ENCODE measurements around the gene AFF3. TPM values are rescaled to one million over a fixed set of nuclear protein-coding genes. Genes with fewer than 3 reads are reported as not detected.

Gene AFF3
- total and polyA plus RNA-seq, 2 of the 8 experiments (the other 6 are each of a cell fraction or from before 2014, with no cell fraction given) = 0.27 to 3.0 TPM

DNA sequence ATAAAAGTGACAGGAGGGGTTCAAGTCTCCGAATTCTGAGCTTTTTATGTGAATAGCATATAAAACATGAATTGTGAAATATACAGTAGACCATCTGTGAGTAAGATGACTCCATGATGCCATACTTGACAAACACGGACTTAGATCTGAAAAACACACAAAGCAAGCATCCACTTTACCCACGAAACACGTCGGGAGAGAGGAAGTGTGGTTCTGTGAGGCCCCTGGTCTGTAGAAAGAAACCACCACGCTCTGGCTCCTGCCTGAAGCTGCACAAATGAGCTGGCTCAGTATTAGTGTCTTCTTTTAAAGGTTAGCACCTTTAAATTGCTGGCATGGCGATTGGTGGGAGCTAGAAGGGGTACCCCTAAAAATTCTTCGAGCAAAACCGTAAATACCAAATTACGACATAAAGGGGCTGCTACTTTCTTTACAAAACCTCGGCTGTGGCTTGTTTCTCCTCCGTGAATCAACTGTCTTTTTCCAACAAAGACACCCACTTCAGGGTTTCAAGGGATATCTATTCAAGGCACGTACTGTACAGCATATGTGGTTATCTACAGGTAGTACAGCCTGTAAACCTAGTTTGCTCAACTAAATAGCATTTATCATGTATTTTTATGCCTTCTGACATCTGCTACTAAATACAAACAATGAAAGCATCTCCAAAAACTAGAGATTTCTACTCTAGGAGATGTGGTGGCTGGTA is 70.9 kb downstream of the AFF3 start:
- CTCF ChIA-PET (ENCODE audit: partially characterized antibody) = interaction anchor here (0.9 to 2.0 kb wide), 3 partner anchors 28 to 191 kb away, joined by 3 to 7 read pairs (median 3); no protein-coding TSS in a partner anchor
- WGBS, 2 experiments (ENCODE audit: extremely low coverage in 1 of 2, insufficient coverage in 1 of 2, insufficient read length in 1 of 2, insufficient replicate concordance in 2 of 2, low coverage in 1 of 2, low lambda C conversion rate in 2 of 2, missing lambda C conversion rate in 1 of 2) = 92% methylated on average over 13 of the region's 13 CpGs; no CpG with 5 or more reads in 1 of the 2 experiments
- no peak overlapping the region for H2AK5ac ChIP-seq (ENCODE audit: low read depth, low read length)
- H4K20me1 ChIP-seq (replicated peaks in 1 of 2; ENCODE audit: control insufficient read depth in 1 of 2, insufficient read depth in 2 of 2, low read length in 2 of 2) = no peaks in the 10 kb centered on the region
- no peak overlapping the region for H3K4me3 ChIP-seq (ENCODE audit: extremely low read depth in 1 of 4, insufficient read depth in 2 of 4, low read depth in 3 of 4, low read length in 4 of 4)
- H2BK20ac ChIP-seq (ENCODE audit: low read length) = no peak overlapping the region
- no peaks in the 10 kb centered on the region for H3K23me2 ChIP-seq (ENCODE audit: low read depth, low read length)
- DNase-seq (ENCODE audit: low read depth in 1 of 2, low spot score in 2 of 2) (no peak), FAIRE-seq (no peak)
- no peak overlapping the region for H4K5ac ChIP-seq (ENCODE audit: insufficient read length, low read depth, low read length)
- no peak overlapping the region for H3K14ac ChIP-seq (ENCODE audit: insufficient read length)
- H4K91ac ChIP-seq (replicated peaks; ENCODE audit: insufficient read length, low read length) = no peak overlapping the region
- H4K8ac ChIP-seq (ENCODE audit: extremely low read depth, insufficient read depth, low read length) = no peak overlapping the region
- POLR2A ChIA-PET (ENCODE audit: partially characterized antibody) = no interaction called here
- H2BK15ac ChIP-seq (ENCODE audit: low read length) = no peak overlapping the region
- no peak overlapping the region for H3K27ac ChIP-seq (ENCODE audit: low read depth, low read length)
- no peak overlapping the region for H3K9ac ChIP-seq (replicated peaks in 1 of 4; ENCODE audit: extremely low read depth in 1 of 4, low read depth in 3 of 4, low read length in 3 of 4)
- H3K4ac ChIP-seq (replicated peaks; ENCODE audit: insufficient read length, low read depth, low read length) = no peak overlapping the region
- H2BK5ac ChIP-seq (ENCODE audit: low read depth, low read length) = no peak overlapping the region
- no peaks in the 10 kb centered on the region for H3K9me3 ChIP-seq (ENCODE audit: insufficient read depth in 2 of 2, low read depth in 1 of 2, low read length in 1 of 2)
- no peaks in the 10 kb centered on the region for H3K79me1 ChIP-seq (ENCODE audit: low read depth, low read length)
- no peak overlapping the region for H2BK120ac ChIP-seq (replicated peaks; ENCODE audit: low read depth, low read length)
- H3K79me2 ChIP-seq (ENCODE audit: control insufficient read depth in 1 of 2, insufficient read depth in 2 of 2, low read length in 2 of 2) = no peaks in the 10 kb centered on the region
- peaks cover 0 to 2% (median 0%) of the 10 kb centered on the region in 4 experiments; a peak in 3 of 7 replicates for H3K27me3 ChIP-seq (replicated peaks in 1 of 4; ENCODE audit: control insufficient read depth in 3 of 4, extremely low read depth in 1 of 4, insufficient read depth in 3 of 4, low read length in 3 of 4)
- H3K36me3 ChIP-seq (ENCODE audit: control insufficient read depth in 2 of 4, insufficient read depth in 4 of 4, low read length in 3 of 4) = no peaks in the 10 kb centered on the region
- H2AFZ ChIP-seq (ENCODE audit: low read length) = no peak overlapping the region
- TF ChIP-seq RAD21 (IDR thresholded peaks at IDR 0.05 in 1 of 2, conservative IDR thresholded peaks at IDR 0.05 in 1 of 2; ENCODE audit: low read depth in 2 of 2, low read length in 2 of 2) (no peak), CHD1 (IDR thresholded peaks at IDR 0.05; ENCODE audit: low read depth, low read length) (no peak), BACH1 (IDR thresholded peaks at IDR 0.05; ENCODE audit: low read length) (no peak), JUND (IDR thresholded peaks at IDR 0.05; ENCODE audit: low read length) (no peak), TCF12 (IDR thresholded peaks at IDR 0.05; ENCODE audit: low read depth, low read length) (no peak), RNF2 (IDR thresholded peaks at IDR 0.05; ENCODE audit: borderline replicate concordance, low read depth, low read length, missing control alignments, poor library complexity, severe bottlenecking) (no peak), EP300 (IDR thresholded peaks at IDR 0.05; ENCODE audit: borderline replicate concordance in 1 of 2, low read depth in 2 of 2, low read length in 2 of 2) (no peak), MAX (IDR thresholded peaks at IDR 0.05) (no peak), SIN3A (conservative IDR thresholded peaks at IDR 0.05 in 1 of 2, IDR thresholded peaks at IDR 0.05 in 1 of 2; ENCODE audit: low read depth in 1 of 2, low read length in 2 of 2) (no peak)
- H3K4me2 ChIP-seq (ENCODE audit: insufficient read depth in 1 of 2, low read depth in 2 of 2, low read length in 2 of 2) = no peak overlapping the region
- H3K18ac ChIP-seq (ENCODE audit: extremely low read depth, low read length) = no peak overlapping the region
- H3K4me1 ChIP-seq (replicated peaks in 1 of 4; ENCODE audit: control insufficient read depth in 3 of 4, insufficient read depth in 4 of 4, low read length in 3 of 4) = no peaks in the 10 kb centered on the region
- no peak overlapping the region for H3K56ac ChIP-seq (replicated peaks; ENCODE audit: insufficient read length, low read depth, low read length)
- H2BK12ac ChIP-seq (ENCODE audit: low read depth, low read length) = no peak overlapping the region
- H3K23ac ChIP-seq (ENCODE audit: insufficient read length) = no peak overlapping the region
